Stimulated activated CD8-positive, alpha-beta memory T cell treated with anti-CD3 and anti-CD28 coated beads, Interleukin-7, amount 100 ng/mL, for 1 hour (primary cell): ENCODE measurements around the gene DPYD.

ENCODE experiments used
- DNase-seq, 2 donors: peaks; one replicate each; pipeline ENCODE4 v3.0.0-alpha.2; 2020; ENCODE audit warnings: low read depth in 2 of 2

DPYD gene

DNA sequence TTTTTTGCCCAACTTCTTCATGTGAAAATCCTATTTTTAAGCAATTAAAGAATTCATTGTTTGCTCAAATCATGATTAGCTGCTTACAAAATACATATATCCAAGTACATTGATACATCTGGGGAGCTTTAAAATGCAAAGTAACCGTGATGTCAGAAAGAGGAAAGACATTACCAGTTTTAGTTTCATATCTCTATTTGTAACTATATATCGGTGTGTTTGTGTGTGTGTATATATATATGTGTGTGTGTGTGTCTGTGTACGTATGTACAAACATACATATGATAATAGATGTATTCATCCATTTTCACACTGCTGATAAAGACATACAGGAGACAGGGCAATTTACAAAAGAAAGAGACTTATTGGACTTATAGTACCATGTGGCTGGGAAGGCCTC is 310.1 kb downstream of the DPYD start:
- no peak for DNase-seq

DNA sequence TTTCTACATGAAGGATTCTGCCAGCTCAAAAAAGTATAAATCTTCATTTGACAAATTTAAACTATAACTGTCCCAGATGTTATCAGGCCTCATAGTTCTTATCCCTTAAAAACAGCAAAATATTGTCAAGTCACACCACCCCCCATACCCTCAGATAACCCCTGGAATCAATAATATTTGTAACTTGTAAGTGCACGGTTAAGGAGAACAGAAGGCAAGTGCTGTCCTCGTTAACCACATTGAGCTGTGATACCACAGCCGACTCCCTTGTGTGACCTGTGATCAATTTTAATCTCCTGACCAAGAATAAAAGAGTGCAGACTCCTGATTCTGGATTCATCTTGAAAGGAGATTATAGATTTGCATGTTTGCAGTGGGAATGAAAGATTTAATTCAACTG is 310.7 kb downstream of the DPYD start:
- DNase-seq, result no peak

DNA sequence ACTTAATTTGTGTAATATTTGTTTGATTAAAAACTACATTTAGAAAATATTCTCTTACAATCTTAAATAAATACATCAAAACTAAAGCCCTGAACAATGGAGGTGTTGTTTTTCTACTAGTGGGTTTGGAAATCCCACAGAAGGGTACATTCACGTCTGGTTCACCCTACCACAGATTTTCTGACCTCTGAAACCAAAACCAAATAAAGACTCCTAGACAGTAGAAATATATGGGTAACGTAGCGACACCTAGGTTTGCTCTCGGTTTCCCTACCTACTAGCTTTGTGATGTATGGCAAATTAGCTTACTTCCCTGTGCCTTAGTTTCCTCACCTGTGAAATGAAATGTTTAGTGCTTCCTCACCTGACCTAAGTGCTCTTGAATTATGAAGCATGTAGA is 312.6 kb downstream of the DPYD start:
- no peak for DNase-seq

DNA sequence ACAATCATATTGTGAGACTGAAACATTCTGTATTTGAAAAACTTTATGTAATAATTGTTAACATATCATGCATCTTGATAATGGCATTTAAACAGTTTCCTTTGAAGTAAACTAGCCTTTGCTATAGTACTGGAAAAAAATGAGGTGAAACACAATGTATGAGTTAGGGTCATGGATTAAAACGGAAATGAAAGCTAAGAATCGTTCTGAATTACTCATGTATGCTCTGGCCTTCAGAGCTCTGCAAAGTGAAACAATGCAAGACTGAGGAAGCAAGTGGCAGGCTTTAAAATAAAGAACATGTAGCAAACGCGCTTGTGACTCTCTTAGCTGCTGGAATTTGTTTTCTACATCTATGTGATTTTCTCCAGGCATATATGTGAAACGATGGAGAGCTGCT is 317.1 kb downstream of the DPYD start:
- DNase-seq, result no peak

DNA sequence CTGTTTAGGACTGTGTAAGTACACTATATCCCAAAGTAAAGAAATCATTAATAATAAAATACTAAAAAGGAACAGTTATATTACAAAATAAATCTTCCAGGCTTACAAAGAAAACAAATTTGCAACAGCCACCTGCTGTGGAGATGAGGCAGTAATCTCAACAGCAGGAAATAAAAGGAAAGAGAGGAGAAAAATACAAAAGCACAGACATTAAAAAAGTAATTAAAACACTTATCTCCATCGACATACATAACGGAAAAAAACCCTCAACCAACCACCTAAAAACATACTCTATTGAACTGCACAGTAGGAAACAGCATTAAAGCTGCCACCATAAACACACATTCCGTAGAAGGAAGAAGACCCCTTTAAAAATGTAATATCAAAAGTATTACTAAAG is 317.6 kb downstream of the DPYD start:
- no peak for DNase-seq

DNA sequence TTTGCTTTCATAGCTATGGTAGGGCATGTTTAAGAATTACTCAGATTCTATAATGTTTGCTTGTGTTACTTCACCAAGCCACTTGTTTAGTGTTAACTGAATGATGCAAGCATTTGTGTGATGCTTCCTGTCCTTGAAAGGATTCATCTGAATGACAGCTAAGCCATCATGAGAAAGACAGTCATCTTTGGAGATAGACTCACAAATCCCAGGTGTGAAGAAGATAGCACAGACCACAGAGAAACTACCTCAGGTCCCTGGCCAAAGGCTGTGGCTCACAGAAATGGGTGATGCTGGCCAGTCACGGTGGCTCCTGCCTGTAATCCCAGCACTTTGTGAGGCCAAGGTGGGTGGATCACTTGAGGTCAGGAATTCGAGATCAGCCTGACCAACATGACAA is 321.4 kb downstream of the DPYD start:
- no peak for DNase-seq

DNA sequence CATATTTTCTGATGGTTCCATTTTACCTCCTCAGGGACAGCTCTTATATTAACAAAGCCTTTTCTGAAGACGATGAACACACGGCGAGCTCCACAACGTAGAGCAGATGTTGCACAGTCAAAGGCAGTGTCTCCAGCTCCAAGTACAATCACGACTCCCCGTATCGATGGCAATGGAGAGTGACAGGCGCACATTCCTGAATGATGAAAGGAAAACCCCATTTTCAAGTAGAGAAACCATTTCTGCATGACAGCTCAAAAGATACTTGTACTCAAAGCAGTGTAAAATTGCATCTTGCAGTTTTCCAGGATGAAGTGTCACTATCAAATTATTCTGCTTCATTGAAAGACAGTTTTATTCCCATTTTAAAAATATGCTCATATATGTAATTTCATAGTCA is 327.6 kb downstream of the DPYD start:
- DNase-seq, result no peak

DNA sequence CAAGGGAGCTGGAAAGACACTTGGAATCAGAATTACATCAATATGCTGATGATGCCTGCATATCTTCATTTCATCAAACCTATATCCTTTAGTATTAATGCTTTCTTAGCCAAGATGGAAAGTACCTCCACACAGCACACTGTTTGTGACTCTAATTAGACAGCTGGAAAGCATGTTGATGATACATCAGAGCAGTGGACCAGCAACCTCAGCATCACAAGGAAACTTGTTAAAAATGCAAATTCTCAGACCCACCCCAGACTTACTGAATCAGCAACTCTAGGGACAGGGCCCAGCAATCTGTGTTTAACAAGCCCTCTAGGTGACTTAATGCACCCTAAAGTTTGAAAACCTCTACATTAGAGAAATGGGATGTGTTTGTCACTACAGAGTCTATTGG is 332.1 kb downstream of the DPYD start:
- no peak for DNase-seq

DNA sequence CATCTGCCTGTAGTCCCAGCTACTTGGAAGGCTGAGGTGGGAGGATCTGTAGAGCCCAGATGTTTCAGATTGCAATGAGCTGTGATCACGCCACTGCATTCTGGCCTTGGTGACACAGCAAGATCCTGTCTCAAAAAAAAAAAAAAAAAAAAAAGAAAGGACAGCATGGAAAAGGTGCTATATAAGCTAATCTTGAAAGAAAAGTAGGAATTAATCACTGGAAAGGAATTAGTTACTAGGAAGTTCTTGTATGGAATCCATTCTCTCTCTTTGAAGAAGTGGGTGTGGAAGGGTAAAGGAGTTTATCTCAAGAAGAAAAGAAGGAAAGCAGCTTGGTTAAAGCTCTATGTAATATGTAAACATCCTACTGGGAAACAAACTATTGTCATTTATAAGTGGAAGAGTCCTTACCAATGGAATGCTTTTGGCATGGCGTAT is 339.2 kb downstream of the DPYD start:
- DNase-seq, result no peak

DNA sequence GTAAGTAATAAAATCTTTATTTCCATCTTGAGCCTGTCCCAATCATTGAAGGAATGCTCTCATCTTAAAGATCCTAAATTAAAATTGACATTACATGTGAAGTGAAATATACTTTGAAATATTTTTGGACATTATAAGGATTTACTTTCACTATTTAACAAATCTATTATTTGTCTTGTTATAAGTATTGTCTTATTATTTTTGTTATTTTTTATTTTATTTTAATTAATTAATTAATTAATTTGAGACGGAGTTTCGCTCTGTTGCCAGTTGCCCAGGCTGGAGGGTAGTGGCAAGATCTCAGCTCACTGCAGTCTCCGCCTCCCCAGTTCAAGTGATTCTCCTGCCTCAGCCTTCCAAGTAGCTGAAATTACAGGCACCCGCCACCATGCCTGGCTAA is 343.2 kb downstream of the DPYD start:
- DNase-seq, result no peak

DNA sequence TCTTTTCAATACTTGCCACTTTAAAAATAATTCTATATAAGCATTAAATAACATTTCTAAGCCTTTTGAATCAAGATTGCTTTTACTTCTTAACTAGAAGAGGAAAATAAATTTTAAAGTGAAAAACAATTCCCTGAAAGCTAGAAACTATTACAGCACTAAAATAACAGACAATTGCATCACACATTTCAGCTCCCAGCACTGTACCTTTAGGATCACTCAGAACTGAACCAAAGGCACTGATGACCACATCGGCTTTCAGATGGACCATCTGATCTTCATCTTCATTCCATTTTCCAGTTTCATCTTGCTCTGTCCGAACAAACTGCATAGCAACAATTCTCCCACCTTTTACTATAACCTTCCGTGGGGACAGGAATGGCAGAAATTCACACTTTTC is 347.3 kb downstream of the DPYD start:
- DNase-seq, result no peak

DNA sequence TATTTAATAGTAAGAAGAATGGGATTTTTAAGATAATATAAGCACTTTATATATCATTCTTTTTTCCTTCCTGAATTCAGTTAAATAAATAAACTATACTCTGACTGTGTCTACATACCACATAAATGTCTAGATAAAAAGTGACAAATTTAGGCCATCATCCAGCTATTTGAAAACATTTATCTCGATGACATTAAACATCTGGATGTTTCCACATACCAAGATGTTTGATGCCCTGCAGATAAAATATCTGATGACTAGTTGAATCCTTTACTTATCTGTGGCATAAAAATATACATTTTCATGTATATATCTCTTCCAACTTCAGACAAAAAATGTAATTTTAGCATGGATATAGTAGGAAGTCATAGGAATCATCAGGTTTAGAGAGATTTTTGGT is 348.3 kb downstream of the DPYD start:
- DNase-seq, result no peak

DNA sequence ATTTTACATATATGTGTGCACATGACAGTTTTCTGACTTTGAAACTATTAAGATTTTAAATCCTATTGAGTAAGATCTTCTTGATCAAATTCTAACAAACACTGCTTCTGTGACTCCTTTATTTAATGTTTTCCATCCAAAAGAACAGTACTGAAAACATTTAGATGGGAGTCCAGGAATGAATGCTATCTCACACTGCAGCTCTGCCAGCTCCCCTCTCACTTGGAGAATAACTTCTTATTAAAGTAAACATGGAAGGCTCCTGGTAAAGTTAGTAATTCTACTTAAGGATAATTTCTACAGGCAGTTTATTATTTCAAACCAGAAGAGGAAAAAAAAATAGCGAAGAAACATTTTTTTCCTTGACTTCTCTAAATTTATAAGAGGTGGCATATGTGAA is 349.1 kb downstream of the DPYD start:
- no peak for DNase-seq

DNA sequence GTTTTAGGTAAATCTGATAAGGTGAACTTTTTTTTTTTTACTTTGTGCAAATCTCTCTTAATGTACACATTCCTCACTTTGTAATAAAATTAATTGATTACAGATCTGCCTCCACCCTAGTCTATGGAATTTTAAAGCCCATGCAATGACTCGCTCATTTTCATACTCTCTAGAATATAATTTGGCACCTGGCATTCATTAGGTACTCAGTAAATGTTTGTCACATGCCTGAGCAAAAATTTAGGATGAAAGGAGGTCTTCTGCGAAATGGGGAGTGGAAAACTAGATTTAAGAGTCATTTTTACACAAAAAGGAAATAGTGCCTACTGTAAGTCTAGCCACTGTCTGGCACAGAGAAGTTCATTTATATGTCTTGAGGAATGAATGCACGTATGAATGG is 350.1 kb downstream of the DPYD start:
- DNase-seq, result no peak

DNA sequence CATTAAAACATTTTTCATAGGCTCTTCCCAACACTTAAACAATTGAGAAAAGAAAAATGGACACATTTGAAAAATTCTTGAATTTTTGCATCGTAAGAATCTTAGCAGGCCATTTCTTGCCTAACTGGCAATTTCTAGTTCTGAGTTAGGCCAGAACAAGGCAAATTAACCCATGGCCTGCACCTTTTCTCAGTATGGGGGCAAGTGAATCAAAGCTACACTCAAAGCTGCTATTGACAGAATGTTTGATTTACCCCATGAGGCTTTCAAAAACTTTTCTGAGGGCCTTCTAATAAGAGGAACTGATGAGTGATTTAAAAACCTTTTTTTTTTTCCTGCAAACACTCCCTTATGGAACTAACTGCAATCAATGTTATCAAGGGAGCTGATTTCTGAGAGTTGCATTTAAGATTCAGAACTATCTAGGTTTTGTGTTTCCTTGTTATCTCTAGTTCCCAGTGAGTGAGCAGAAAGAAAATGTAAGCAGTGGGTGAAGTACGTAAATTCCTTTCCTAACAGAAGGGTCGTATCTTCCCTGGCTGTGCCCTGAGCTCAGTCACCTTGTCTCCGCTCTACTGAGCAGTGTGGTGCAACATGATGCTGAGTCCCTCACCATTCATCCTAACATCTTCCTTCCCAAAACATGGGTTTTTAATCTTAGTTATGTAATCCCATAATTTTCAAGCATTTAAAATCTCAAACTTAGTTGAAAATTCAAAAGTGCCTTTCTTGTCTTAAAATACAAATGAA is 353.7 kb downstream of the DPYD start:
- no peak for DNase-seq

DNA sequence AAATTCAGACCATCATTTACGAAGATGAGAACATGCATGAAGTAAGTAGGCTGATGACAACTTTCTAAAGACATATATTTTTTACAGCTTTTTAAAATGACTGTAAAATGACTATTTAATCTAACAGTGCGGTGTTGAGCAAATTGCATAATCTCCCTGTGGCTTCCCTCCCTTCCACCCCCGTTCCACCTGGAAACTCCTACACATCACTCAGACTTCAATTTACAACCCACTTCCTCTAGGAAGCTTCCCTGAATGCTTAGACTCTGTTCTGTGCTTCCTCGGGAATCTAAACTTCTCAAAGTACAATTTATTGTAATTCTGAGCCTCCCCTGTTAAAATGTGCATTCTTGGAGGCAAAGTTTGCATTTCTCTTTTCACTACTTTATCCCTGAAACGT is 354.9 kb downstream of the DPYD start:
- DNase-seq, result no peak

DNA sequence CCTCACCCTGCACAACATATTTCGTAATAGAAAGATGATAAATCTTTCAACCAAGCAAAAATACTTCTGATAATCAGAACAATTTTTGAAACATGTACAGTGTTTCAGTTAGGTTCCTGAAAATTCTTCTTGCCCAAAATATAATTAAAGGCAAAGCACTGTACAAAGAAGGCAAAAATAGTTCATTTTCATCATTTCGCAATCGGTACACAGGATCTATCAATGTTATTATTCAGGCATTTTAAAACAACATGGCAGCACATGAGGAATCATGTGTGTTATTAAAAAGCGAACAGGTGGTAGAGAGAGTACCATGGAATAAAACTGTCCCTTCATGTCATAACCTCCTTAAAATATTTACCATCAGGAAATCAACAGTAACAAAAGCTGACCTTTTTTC is 356.9 kb downstream of the DPYD start:
- DNase-seq, result no peak

DNA sequence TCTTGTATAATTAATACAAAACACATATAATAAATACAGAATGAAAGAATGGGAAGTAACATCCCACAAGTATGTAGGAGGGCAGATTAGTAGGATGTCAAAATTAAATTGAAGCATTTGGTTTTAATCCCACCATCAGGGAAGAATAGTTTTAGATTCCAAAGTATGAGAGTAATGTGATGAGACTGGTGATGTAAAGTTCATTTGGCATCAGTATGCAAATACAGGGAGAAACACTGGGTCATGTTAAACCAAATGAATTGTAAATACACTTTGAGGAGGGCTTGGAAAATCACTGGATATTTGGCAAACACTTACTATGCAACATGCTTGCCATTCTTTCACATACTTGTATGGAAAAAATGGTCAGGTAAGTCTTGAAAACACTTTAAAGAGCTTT is 358.8 kb downstream of the DPYD start:
- no peak for DNase-seq

DNA sequence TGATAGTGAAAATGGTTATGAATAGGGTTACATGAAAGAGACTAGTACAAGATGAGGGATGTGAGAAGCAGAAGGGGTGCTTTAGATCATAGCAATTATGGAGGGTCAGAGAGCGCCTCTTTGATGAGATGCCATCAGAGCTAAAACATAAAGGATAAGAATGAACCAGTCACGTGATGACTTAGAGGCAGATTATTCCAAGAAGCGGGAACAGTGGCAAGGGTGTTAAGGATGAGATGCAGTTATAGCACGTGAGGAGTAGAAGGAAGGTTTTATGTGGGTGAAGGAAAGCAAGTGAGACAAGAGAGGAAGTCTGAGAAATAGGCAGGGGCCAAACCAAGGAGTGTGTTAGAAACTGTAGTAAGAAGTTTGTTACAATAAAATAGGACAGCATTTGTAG is 360.1 kb downstream of the DPYD start:
- no peak for DNase-seq

DNA sequence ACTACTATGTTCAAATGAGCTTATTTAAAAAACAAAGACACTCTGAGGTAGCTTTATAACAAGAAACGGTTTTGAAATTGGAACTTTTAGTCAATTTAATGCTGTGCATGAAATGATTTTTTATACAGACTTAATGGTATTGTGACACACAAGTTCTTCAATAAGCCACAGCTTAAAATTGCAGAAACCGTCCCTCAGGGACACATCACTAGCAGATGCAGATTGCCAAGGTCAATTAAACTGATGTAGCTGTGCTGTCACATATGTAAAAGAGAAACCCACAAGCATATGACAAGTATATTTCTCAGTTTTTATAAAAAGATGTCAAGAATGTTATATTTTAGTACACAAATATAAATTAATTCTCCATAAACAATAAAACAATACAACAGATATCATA is 366.9 kb downstream of the DPYD start:
- DNase-seq, result no peak

DNA sequence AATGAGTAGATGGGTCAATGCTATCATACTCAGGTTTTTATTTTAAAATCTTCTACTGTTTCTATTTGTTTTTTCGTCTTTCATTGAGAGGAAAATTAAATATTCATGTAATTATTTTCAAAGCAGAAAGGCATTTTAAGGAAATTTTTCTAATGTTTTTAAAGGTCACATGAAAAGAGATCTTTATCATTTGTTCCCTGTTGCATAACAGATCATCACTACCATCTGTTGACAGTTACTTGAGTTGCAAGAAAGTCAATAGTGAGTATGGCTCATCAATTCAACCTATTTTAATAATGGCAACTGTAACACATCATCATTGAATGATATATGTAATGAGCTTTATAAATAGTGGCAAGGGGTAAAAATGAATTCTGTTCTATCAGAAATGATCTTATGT is 369.7 kb downstream of the DPYD start:
- DNase-seq, result no peak

DNA sequence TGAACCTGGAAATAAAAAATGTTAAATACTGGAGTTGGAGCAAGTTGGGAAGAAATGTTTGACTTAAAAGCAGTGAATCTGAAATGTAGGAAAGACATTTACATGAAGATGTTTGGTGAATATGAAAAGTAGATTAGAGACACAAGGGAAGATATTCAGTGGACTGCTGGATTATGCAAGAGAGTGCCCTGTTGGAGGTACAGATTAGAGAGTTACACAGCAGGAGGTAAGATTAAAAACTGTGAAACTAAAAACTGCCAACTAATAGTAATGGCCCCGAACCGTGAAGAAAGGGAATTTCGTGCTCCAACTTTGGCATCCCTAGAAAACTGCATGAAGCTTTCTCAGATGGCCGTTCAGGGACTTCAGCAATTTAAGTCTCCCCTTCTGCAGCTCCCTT is 375.4 kb downstream of the DPYD start:
- DNase-seq, result no peak

DNA sequence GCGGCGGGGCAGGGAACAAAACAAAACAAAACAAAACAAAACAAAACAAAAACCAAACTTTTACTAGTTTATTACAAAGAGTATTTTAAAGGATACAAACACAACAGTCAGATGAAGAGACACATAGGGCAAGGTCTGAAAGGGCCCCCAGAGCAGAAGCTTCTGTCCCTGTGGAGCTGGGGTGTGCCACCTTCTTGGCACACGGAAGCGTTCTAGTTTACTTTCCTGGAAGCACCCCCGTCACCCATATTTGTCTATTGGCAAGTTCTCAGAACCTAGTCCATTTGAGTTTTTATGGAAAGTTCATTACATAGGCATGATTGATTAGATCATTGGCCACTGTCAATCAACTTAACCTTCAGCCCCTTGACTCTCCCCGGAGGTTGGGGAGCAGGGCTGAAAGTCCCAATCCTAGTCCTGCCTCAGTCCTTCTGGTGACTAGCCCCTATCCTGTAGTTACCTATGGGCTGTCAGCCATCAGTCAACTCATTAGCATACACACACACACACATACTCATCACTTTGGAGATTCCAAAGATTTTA is 380.4 kb downstream of the DPYD start:
- DNase-seq, result no peak

DNA sequence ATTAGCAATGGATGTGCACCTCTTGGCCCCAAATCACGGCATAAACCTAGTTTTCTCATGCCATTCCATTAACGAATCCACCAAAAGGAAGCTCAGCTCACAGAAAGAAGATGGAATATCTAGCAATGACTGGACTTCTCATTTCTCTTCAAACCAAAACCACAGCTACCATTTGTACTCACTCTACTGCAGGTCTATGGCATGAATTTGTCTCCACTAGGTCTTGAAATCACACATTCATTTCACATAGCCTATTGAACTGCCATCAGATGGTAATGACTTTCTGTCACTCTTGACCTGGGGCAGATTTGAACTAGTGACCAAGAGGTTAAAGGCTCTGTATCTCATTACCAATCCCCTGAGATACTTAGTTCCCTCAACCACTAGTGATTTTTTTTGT is 382.7 kb downstream of the DPYD start:
- DNase-seq, result no peak
